HL-60 (cell line): ENCODE results near the gene SRRM3.

Source experiments
- DNase-seq, 2 experiments: peaks; one replicate each; pipeline ENCODE4 v3.0.0-alpha.2; 2010 to 2020; ENCODE audit warnings: low read depth in 1 of 2, low spot score in 1 of 2
- H3K27ac ChIP-seq: fragments of 250-450 bp; sonication (Bioruptor Pico); replicated peaks from 2 replicates; pipeline ENCODE4 v1.5.1; 2020; ENCODE audit warnings: mild to moderate bottlenecking, moderate library complexity
- H3K27me3 ChIP-seq: fragments of 250-450 bp; sonication (Bioruptor Pico); 2 replicates; pipeline ENCODE4 v1.5.1; 2021; ENCODE audit warnings: mild to moderate bottlenecking, moderate library complexity; ENCODE audit not compliant: insufficient read depth, poor library complexity, severe bottlenecking
- H3K4me3 ChIP-seq: replicated peaks from 2 replicates; pipeline ENCODE4 v1.5.1; 2011; ENCODE audit warnings: mild to moderate bottlenecking, control low read depth, low read length; ENCODE audit not compliant: insufficient read depth
- GABPA ChIP-seq: IDR thresholded peaks from 2 replicates; pipeline ENCODE4 v1.6.1; 2012; ENCODE audit warnings: low read depth
- POLR2AphosphoS5 ChIP-seq: IDR thresholded peaks from 2 replicates; pipeline ENCODE4 v1.6.1; 2012; ENCODE audit warnings: low read depth
- SPI1 ChIP-seq: IDR thresholded peaks from 2 replicates; pipeline ENCODE4 v1.6.1; 2012; ENCODE audit warnings: low read depth, mild to moderate bottlenecking, borderline replicate concordance
- TF ChIP-seq, protein P1 (sequence below): IDR thresholded peaks from 2 replicates; pipeline ENCODE4 v1.6.1; 2012; ENCODE audit warnings: low read depth; ENCODE audit not compliant: insufficient replicate concordance
- TF ChIP-seq, protein P2 (sequence below): IDR thresholded peaks from one replicate; pipeline ENCODE4 v1.5.1; 2011; ENCODE audit warnings: low read length, control low read depth, inconsistent platforms; ENCODE audit not compliant: insufficient read depth

Gene SRRM3

DNA sequence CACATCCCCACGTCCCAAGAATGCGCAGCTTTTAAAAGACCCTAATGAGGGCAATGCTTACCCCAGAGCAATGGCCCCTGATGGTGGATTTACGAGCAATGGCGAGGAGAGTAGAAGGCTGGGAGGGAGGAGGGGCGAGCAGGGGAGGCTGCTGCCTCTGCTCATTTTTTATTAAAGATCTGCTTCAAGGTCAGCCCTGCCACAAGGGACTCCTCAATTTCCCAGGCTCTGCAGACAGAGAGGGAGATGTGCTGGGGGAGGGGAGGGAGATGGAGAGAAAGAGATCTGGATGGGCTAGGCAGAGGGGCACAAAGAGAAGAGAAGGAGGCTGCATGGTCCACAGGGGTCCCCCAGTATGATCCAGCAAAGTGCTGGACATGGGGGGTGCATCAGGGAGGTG, 7.8 kb upstream of the SRRM3 start:
- no peak for DNase-seq
- TF ChIP-seq GABPA (no peak), SPI1 (no peak), POLR2AphosphoS5 (no peak)
- TF ChIP-seq, protein P1, sequence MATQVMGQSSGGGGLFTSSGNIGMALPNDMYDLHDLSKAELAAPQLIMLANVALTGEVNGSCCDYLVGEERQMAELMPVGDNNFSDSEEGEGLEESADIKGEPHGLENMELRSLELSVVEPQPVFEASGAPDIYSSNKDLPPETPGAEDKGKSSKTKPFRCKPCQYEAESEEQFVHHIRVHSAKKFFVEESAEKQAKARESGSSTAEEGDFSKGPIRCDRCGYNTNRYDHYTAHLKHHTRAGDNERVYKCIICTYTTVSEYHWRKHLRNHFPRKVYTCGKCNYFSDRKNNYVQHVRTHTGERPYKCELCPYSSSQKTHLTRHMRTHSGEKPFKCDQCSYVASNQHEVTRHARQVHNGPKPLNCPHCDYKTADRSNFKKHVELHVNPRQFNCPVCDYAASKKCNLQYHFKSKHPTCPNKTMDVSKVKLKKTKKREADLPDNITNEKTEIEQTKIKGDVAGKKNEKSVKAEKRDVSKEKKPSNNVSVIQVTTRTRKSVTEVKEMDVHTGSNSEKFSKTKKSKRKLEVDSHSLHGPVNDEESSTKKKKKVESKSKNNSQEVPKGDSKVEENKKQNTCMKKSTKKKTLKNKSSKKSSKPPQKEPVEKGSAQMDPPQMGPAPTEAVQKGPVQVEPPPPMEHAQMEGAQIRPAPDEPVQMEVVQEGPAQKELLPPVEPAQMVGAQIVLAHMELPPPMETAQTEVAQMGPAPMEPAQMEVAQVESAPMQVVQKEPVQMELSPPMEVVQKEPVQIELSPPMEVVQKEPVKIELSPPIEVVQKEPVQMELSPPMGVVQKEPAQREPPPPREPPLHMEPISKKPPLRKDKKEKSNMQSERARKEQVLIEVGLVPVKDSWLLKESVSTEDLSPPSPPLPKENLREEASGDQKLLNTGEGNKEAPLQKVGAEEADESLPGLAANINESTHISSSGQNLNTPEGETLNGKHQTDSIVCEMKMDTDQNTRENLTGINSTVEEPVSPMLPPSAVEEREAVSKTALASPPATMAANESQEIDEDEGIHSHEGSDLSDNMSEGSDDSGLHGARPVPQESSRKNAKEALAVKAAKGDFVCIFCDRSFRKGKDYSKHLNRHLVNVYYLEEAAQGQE, result no peak
- TF ChIP-seq, protein P2, sequence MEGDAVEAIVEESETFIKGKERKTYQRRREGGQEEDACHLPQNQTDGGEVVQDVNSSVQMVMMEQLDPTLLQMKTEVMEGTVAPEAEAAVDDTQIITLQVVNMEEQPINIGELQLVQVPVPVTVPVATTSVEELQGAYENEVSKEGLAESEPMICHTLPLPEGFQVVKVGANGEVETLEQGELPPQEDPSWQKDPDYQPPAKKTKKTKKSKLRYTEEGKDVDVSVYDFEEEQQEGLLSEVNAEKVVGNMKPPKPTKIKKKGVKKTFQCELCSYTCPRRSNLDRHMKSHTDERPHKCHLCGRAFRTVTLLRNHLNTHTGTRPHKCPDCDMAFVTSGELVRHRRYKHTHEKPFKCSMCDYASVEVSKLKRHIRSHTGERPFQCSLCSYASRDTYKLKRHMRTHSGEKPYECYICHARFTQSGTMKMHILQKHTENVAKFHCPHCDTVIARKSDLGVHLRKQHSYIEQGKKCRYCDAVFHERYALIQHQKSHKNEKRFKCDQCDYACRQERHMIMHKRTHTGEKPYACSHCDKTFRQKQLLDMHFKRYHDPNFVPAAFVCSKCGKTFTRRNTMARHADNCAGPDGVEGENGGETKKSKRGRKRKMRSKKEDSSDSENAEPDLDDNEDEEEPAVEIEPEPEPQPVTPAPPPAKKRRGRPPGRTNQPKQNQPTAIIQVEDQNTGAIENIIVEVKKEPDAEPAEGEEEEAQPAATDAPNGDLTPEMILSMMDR, result no peak
- Histone ChIP-seq H3K27me3 (no peaks in the 10 kb centered on the region), H3K27ac (no peak overlapping the region), H3K4me3 (no peak overlapping the region)

DNA sequence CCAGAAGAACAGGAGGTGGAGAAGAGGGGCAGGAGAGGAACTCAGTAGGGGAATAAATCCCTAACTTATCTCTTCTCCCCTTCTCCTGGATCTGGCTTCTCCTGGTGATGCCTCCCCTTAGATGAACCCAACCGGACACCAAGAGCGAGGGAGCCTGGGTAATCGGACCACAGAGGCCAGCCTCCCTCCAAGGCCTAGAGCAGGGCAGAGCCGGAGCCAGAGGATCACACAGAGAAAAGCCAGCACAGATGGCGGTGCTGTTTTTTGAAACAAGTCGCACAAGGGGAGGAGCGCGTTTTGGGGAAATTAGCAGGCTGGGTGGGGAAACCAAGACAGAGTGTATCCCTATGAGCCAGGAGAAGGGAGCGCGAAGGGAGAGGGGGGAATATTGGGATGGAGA, 4.9 kb upstream of the SRRM3 start:
- no peak for DNase-seq
- Histone ChIP-seq H3K4me3 (no peak overlapping the region), H3K27ac (no peak overlapping the region), H3K27me3 (no peaks in the 10 kb centered on the region)
- no peak for TF ChIP-seq GABPA
- no peak for TF ChIP-seq POLR2AphosphoS5
- TF ChIP-seq, protein P2, result no peak
- no peak for TF ChIP-seq SPI1
- TF ChIP-seq, protein P1, result no peak

DNA sequence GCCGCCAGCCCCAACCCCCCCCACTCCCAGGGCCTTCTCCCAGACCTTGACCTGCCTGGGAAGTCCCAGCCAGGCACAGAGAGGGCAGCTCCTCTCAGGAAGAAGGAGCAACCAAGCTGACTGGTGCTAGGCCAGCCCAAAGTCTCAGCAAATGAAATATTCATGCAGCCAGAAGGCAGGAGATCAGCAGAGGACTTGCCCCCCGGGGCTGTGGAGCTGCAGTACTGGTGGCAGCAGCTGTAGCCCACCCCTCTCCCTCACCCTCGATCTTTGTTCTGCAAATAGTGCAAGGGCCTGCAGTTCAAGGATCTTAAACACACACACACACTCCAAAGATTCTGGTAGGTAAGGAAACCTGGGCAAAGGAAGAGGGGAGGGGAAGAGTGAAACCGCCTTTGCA, 3.5 kb upstream of the SRRM3 start:
- no peak overlapping the region for H3K27ac ChIP-seq
- no peak for DNase-seq
- TF ChIP-seq, protein P2, result no peak
- TF ChIP-seq POLR2AphosphoS5 (no peak), SPI1 (no peak), GABPA (no peak)
- TF ChIP-seq, protein P1, result no peak
- no peak overlapping the region for H3K4me3 ChIP-seq
- no peaks in the 10 kb centered on the region for H3K27me3 ChIP-seq
